ENCODE results near the gene ICAM4. TPM values are rescaled to one million over a fixed set of nuclear protein-coding genes. Genes with fewer than 3 reads are reported as not detected.
"Not testable (repeated sequence)": the region's sequence is repeated elsewhere in the genome, so short reads cannot be mapped to it uniquely, and the experiment has no call there.

The ICAM4 gene
- total RNA-seq, result under 1 TPM in 2 of 3 donors, not detected in 1; 0.24 to 0.32 TPM
- long read RNA-seq, donor 1, result 0 reads
- long read RNA-seq, donor 2, result 0 reads

GRCh38 chr19:10286803-10287737, at the start of gene ICAM4:
Gene ICAM4, plus strand, starts transcription at chr19:10286955. Its CDS starts 58 bp downstream, at chr19:10287013.
- H3K36me3 ChIP-seq (ENCODE audit: low read depth), result no peaks in the 10 kb centered on the region
- no peak within 1 kb of the TSS for H3K4me3 ChIP-seq
- TF ChIP-seq, protein P1, sequence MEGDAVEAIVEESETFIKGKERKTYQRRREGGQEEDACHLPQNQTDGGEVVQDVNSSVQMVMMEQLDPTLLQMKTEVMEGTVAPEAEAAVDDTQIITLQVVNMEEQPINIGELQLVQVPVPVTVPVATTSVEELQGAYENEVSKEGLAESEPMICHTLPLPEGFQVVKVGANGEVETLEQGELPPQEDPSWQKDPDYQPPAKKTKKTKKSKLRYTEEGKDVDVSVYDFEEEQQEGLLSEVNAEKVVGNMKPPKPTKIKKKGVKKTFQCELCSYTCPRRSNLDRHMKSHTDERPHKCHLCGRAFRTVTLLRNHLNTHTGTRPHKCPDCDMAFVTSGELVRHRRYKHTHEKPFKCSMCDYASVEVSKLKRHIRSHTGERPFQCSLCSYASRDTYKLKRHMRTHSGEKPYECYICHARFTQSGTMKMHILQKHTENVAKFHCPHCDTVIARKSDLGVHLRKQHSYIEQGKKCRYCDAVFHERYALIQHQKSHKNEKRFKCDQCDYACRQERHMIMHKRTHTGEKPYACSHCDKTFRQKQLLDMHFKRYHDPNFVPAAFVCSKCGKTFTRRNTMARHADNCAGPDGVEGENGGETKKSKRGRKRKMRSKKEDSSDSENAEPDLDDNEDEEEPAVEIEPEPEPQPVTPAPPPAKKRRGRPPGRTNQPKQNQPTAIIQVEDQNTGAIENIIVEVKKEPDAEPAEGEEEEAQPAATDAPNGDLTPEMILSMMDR (IDR thresholded peaks at IDR 0.05), result no peak
- peaks cover 42% of the 10 kb centered on the region for H3K4me1 ChIP-seq (ENCODE audit: low read depth)
- DNase-seq, result peak; percentile 58 to 73 (median 62)
- intact Hi-C loops (cut with DNase I, micrococcal nuclease), result no loop called here
- no peaks in the 10 kb centered on the region for H3K9me3 ChIP-seq
- ATAC-seq, result peak; percentile 27

GRCh38 chr19:10237702-10238101, 49.1 kb upstream of the ICAM4 start:
- Histone ChIP-seq H3K4me3 (no peak overlapping the region), H3K4me1 (ENCODE audit: low read depth) (peaks cover 5% of the 10 kb centered on the region), H3K36me3 (ENCODE audit: low read depth) (no peaks in the 10 kb centered on the region), H3K9me3 (no peaks in the 10 kb centered on the region)
- intact Hi-C loops (cut with DNase I, micrococcal nuclease), result no loop called here
- DNase-seq, result no peak
- peak; percentile 4 for ATAC-seq
- TF ChIP-seq, protein P1 (IDR thresholded peaks at IDR 0.05), result no peak

- TF ChIP-seq, protein P1 (IDR thresholded peaks at IDR 0.05), result no peak
- DNase-seq, result peak; percentile 61 to 76 (median 66)
- H3K9me3 ChIP-seq, result no peaks in the 10 kb centered on the region
Measured at GRCh38 chr19:10238172-10238783, 48.5 kb upstream of the ICAM4 start.

DNA sequence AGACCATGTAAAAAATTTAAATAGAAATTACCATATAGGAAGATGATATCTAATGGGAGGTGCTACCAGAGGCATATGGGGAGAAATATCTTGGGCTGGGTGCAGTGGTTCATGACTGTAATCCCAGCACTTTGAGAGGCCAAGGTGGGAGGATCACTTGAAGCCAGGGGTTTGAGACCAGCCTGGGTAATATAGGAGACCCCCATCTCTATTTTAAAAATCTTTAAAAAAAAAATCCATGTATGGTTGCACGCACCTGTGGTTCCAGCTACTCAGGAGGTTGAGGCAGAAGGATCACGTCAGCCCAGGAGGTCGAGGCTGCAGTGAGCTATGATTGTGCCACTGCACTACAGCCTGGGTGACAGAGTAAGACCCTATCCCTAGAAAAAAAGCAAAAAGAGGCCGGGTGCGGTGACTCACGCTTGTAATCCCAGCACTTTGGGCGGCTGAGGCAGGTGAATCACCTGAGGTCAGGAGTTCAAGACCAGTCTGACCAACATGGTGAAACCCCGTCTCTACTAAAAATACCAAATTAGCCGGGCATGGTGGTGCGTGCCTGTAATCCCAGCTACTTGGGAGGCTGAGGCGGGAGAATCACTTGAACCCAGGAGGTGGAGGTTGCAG, 44.8 kb upstream of the ICAM4 start:
- ATAC-seq; H3K4me1 ChIP-seq (ENCODE audit: low read depth); intact Hi-C loops (cut with DNase I, micrococcal nuclease); H3K9me3 ChIP-seq; H3K36me3 ChIP-seq (ENCODE audit: low read depth); H3K4me3 ChIP-seq; DNase-seq: not testable (repeated sequence)

More at GRCh38 chr19:10238172-10238783, 48.5 kb upstream of the ICAM4 start:
- ATAC-seq, result peak; percentile 82
- intact Hi-C loops (cut with DNase I, micrococcal nuclease), result no loop called here
- Histone ChIP-seq H3K4me1 (ENCODE audit: low read depth) (peaks cover 5% of the 10 kb centered on the region), H3K4me3 (no peak overlapping the region), H3K36me3 (ENCODE audit: low read depth) (no peaks in the 10 kb centered on the region)

- H3K4me3 ChIP-seq, result no peak overlapping the region
- TF ChIP-seq, protein P1 (IDR thresholded peaks at IDR 0.05), result no peak
- H3K36me3 ChIP-seq (ENCODE audit: low read depth), result no peaks in the 10 kb centered on the region
- no peaks in the 10 kb centered on the region for H3K9me3 ChIP-seq
- intact Hi-C loops (cut with DNase I, micrococcal nuclease), result no loop called here
- DNase-seq, result no peak
- no peak for ATAC-seq
- peaks cover 4% of the 10 kb centered on the region for H3K4me1 ChIP-seq (ENCODE audit: low read depth)
Measured at GRCh38 chr19:10243606-10244005, 43.1 kb upstream of the ICAM4 start.
